ENCODE data around the gene FANCC. TPM values are rescaled to one million over a fixed set of nuclear protein-coding genes. Genes with fewer than 3 reads are reported as not detected.
"Not testable (repeated sequence)": the region's sequence is repeated elsewhere in the genome, so short reads cannot be mapped to it uniquely, and the experiment has no call there.

Gene FANCC
- polyA plus RNA-seq, 1 of the 3 experiments (the other 2 are of a cell fraction) = 3.5 TPM

DNA sequence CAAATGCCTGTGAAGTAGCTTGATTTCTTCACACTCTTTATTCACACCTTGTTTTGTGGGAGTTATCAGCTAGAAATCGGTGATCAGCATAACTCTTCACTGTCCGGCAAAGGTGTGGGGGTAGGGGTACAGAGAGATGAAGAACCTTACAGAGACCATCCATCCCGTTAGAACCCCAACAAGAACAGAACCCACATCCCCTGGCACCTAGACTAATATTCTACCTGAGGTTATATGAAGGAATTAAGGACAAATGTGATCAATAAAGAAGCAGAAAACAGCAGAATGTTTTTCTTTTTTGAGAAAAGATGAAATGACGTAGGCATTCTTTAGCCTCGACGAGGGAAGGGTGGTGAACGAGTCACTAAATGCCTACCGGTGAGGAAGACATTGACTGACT, 44.7 kb downstream of the FANCC start:
- ChIA-PET CTCF (interaction anchor here (0.7 to 1.3 kb wide), 5 partner anchors 9 to 592 kb away, joined by 3 to 4 read pairs (median 3); no protein-coding TSS in a partner anchor), POLR2A (no interaction called here)
- H3K4me2 ChIP-seq = no peak overlapping the region

DNA sequence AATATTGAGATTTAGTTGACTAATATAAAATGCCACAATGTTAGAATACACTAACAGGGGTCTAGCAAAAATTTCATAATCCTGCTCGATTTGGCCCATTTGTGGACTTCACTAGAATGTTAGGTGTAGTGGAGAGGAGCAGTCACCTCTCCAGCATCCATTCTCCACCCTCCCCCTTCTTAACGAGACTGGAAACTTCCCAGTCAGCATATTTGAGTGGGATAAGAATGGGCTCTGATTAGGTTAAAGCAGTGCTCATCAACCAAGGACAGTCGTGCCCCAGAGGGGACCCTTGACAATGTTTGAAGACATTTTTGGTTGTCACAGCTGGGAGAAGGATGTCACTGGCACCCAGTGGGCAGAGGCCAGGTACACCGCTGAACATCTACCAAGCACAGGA, 46.7 kb downstream of the FANCC start:
- ChIA-PET POLR2A (no interaction called here), CTCF (interaction anchor here (1.0 kb wide), 1 partner anchor 139 kb away, joined by 4 read pairs; no protein-coding TSS in a partner anchor)
- no peak overlapping the region for H2AFZ ChIP-seq (ENCODE audit: low read depth)
- TF ChIP-seq EP300 (IDR thresholded peaks at IDR 0.05; ENCODE audit: borderline replicate concordance in 1 of 2, low read depth in 1 of 2, low read length in 1 of 2) = no peak
- DNase-seq = no peak
- H3K9me3 ChIP-seq = no peaks in the 10 kb centered on the region
- H3K4me1 ChIP-seq (ENCODE audit: control insufficient read depth in 1 of 2, insufficient read depth in 2 of 2, low read depth in 1 of 2, low read length in 1 of 2) = peaks cover 0 to 27% of the 10 kb centered on the region in 2 experiments; a peak in 2 of 4 replicates
- H3K79me2 ChIP-seq (ENCODE audit: insufficient read depth) = no peaks in the 10 kb centered on the region; the same call in 1 of the 2 replicates
- H4K20me1 ChIP-seq (ENCODE audit: insufficient read depth) = no peaks in the 10 kb centered on the region
- no peaks in the 10 kb centered on the region for H3K27me3 ChIP-seq (ENCODE audit: insufficient read depth)
- no peaks in the 10 kb centered on the region for H3K9me2 ChIP-seq
- no peaks in the 10 kb centered on the region for H3F3A ChIP-seq (replicated peaks; ENCODE audit: insufficient read depth)
- no peak overlapping the region for H3K9ac ChIP-seq
- WGBS (ENCODE audit: low lambda C conversion rate) = 91% methylated on average over 4 of the region's 4 CpGs
- H3K27ac ChIP-seq (ENCODE audit: low read depth in 2 of 2, low read length in 1 of 2) = no peak overlapping the region
- H3K36me3 ChIP-seq (replicated peaks in 1 of 2; ENCODE audit: control insufficient read depth in 1 of 2, insufficient read depth in 2 of 2, low read length in 1 of 2) = no peaks in the 10 kb centered on the region
- H3K4me3 ChIP-seq (ENCODE audit: low read depth in 2 of 2, low read length in 1 of 2) = no peak overlapping the region
- no peak overlapping the region for H3K4me2 ChIP-seq

More for the DNA sequence above, 44.7 kb downstream of the FANCC start:
- no peak overlapping the region for H3K27ac ChIP-seq (ENCODE audit: low read depth in 2 of 2, low read length in 1 of 2)
- no peak for TF ChIP-seq EZH2phosphoT487 (IDR thresholded peaks at IDR 0.05; ENCODE audit: borderline replicate concordance, low read depth)
- TF ChIP-seq, protein P1, sequence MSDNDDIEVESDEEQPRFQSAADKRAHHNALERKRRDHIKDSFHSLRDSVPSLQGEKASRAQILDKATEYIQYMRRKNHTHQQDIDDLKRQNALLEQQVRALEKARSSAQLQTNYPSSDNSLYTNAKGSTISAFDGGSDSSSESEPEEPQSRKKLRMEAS (IDR thresholded peaks at IDR 0.05; ENCODE audit: low read depth) = no peak
- H3K4me3 ChIP-seq (ENCODE audit: low read depth in 2 of 2, low read length in 1 of 2) = no peak overlapping the region
- no peaks in the 10 kb centered on the region for H3K36me3 ChIP-seq (replicated peaks in 1 of 2; ENCODE audit: control insufficient read depth in 1 of 2, insufficient read depth in 2 of 2, low read length in 1 of 2)
- no peaks in the 10 kb centered on the region for H3F3A ChIP-seq (replicated peaks; ENCODE audit: insufficient read depth)
- H3K9me3 ChIP-seq = no peaks in the 10 kb centered on the region
- DNase-seq = no peak
- H3K9ac ChIP-seq = no peak overlapping the region
- H3K4me1 ChIP-seq (ENCODE audit: control insufficient read depth in 1 of 2, insufficient read depth in 2 of 2, low read depth in 1 of 2, low read length in 1 of 2) = peaks cover 0 to 16% of the 10 kb centered on the region in 2 experiments; a peak in 2 of 4 replicates
- no peaks in the 10 kb centered on the region; the same call in 1 of the 2 replicates for H3K79me2 ChIP-seq (ENCODE audit: insufficient read depth)
- H4K20me1 ChIP-seq (ENCODE audit: insufficient read depth) = no peaks in the 10 kb centered on the region
- no peak overlapping the region for H2AFZ ChIP-seq (ENCODE audit: low read depth)
- WGBS (ENCODE audit: low lambda C conversion rate) = 96% methylated on average over 8 of the region's 8 CpGs
- H3K9me2 ChIP-seq = no peaks in the 10 kb centered on the region
- H3K27me3 ChIP-seq (ENCODE audit: insufficient read depth) = no peaks in the 10 kb centered on the region

DNA sequence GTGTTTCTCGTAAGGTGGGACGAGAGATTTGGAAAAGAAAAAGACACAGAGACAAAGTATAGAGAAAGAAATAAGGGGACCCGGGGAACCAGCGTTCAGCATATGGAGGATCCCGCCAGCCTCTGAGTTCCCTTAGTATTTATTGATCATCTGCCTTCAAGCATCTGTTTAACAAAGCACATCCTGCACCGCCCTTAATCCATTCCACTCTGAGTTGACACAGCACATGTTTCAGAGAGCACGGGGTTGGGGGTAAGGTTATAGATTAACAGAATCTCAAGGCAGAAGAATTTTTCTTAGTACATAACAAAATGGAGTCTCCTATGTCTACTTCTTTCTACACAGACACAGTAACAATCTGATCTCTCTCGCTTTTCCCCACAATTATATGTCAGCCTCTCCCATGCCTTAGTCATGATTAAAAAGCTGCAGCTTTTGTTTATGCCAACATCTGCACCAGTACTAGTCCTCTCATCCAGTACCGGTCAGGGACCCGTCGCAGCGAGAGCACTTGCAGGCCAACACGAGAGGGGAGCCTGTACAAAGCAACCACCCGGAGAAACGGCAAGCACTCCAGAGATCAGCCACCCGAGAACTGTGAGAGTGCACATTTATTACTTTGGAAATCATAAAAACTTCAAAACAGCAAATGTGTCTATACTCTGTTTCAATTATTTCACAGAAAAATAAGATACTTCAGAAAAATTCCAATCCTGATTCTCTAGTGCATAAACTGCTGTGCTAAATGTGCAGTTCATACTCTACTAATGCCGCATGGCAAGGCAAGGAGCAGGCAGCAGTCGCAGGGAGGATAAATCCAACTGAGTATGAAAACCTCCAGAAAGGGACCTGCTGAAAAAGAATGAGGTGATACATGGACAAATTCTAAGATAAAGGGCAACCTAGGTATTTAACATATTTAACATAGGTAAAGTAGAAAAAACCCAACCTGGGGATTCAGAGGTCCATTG, 47.4 kb downstream of the FANCC start:
- H3K9me2 ChIP-seq; POLR2A ChIA-PET; H3K27ac ChIP-seq (ENCODE audit: low read depth in 2 of 2, low read length in 1 of 2); H4K20me1 ChIP-seq (ENCODE audit: insufficient read depth); H3K4me2 ChIP-seq; H3K9me3 ChIP-seq; H3K9ac ChIP-seq; H3K27me3 ChIP-seq (ENCODE audit: insufficient read depth); H3K36me3 ChIP-seq (replicated peaks in 1 of 2; ENCODE audit: control insufficient read depth in 1 of 2, insufficient read depth in 2 of 2, low read length in 1 of 2); H2AFZ ChIP-seq (ENCODE audit: low read depth); DNase-seq; H3K79me2 ChIP-seq (ENCODE audit: insufficient read depth); H3F3A ChIP-seq (replicated peaks; ENCODE audit: insufficient read depth); H3K4me3 ChIP-seq (ENCODE audit: low read depth in 2 of 2, low read length in 1 of 2): not testable (repeated sequence)
- WGBS (ENCODE audit: low lambda C conversion rate) = 90% methylated on average over 18 of the region's 18 CpGs
- H3K4me1 ChIP-seq (ENCODE audit: control insufficient read depth in 1 of 2, insufficient read depth in 2 of 2, low read depth in 1 of 2, low read length in 1 of 2) = peaks cover 0 to 32% of the 10 kb centered on the region in 2 experiments; a peak in 2 of 4 replicates
- CTCF ChIA-PET = interaction anchor here (0.5 to 2.8 kb wide), 18 partner anchors 10 to 607 kb away, joined by 3 to 49 read pairs (median 4); no protein-coding TSS in a partner anchor
